Measurements from ENCODE around the gene HBE1.

HBE1 gene

DNA sequence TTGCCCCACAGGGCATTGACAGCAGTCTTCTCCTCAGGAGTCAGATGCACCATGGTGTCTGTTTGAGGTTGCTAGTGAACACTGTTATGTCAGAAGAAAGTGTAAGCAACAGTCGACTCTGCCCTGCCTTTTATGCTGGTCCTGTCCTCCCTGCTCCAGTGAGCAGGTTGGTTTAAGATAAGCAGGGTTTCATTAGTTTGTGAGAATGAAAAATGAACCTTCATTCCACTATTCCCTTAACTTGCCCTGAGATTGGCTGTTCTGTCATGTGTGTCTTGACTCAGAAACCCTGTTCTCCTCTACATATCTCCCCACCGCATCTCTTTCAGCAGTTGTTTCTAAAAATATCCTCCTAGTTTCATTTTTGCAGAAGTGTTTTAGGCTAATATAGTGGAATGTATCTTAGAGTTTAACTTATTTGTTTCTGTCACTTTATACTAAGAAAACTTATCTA lies 35.3 kb downstream of the HBE1 start, which contains the start of gene HBD:
Gene HBD (minus strand): TSS at position 103 of the 454 bp plus-strand sequence. CDS start 50 bp downstream, at position 53.
- DNase-seq: no peak

DNA sequence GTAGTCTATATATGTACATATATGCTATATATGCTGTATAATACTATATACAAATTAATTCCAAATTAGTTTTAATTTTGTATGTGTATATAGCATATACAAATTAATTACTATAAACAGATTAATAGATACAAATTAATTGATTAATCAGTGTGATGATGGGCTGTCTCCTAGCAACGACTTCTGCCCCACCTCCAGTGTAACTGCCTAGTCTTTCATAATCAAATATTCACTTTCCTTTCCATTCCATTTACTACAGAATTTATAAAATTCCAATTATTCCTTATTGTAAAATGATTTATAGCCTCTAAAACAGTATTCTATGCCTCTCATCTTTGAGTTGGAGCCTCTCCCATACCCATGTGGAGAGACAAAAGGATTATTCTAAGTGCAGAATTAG lies 36.4 kb downstream of the HBE1 start:
- DNase-seq: no peak

DNA sequence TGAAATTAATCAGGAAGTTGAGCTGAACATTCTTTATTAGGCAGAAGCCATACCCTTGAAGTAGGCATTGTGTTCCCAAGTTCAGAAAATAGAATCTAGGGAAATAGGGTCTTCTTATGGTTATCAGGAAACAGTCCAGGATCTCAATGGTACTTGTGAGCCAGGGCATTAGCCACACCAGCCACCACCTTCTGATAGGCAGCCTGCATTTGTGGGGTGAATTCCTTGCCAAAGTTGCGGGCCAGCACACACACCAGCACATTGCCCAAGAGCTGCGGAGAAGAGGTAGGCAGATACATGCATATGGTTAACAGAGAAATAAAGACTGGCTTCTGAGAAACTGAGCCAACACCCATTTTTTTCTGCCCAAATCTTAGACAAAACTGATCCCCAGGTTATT lies 36.9 kb downstream of the HBE1 start:
- no peak for DNase-seq

DNA sequence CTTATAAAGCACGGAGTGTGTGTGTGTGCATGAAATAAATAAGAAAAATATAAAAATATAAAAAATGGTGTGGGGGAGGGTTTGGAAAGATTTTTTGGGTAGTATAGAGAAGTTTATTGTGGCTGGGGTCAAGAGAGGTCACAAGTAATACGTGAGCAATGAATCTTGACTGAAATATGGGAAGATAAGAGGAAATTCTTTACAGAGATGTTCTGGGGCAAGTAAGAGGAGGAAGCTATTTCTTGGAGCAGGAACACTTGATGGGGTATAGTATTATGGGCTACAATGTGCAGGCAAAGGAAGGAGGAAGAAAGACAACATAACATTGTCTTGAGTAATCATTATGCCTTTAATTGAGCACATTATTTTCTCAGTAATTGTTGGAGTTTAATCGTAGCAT lies 37.6 kb downstream of the HBE1 start:
- no peak for DNase-seq

DNA sequence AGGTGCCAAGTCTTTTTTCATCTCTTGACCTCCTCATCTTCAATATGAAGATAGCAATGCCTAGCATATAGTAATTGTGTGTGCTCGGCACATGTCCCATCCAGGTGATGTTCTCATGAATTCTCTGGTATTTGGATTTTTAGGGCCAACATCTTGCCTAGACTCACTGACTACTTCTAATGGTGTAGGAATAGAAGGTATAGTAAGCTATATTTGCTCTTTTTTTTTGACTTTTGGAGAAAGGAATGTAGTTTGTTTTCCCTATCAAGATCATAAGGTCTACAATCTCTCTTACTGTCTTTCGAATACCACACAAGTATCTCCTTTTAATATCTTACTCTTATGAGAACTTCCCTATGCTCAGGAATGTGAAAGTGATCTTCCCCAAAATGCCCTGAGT lies 38.6 kb downstream of the HBE1 start:
- no peak for DNase-seq

DNA sequence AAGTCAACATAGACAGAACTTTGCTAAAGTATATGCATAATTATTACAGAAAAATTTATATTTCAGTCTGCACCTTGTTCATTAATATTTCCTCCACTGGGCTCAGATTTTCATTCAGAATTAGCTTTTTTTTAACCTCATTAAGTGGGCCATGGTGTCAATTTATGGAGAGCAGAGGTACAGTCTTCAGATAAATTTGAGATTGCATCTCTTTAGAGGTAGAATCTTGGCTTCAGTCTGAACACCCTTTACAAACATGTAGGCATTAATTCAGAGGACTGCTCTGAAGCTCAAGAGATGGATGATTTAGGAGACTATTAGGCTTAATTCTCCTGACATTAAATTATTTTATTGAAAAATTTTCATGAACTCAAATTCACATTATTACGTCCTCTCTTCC lies 39.5 kb downstream of the HBE1 start:
- DNase-seq: no peak

DNA sequence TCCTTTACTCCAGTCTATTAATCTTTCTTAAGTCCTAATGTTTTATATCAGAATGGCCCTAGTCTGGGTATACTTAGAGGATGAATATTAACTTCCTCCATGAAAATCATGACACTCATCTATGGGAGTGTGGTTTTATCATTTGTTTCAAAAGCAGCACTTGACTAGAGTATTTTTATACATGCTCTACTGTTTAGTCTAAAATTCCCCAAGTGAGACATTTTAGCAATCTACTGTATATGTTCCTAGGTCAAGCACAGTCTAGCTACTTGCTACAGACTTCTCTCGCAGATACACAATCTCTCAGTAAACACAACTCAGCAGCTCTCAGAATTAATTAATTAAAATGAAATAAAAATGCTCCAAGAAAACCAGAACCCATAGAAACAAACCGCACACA lies 39.9 kb downstream of the HBE1 start:
- DNase-seq: no peak

DNA sequence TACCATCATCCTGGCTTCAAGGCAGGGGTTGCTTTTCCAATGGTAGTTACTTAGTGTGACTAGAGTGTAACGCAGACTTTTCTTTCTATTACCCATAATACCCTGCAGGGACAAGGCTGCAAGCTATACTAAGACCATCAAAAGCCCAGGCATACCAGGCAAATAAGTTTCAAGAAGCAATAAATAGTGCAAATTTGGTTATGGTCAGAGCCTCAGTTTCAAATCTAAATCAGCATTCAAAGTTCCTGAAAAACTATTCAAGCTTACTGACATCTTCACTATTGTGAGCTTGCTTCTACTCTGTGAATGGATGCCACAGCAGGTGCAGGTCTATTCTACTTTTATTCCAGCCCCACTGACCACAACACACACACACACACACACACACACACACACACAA lies 40.4 kb downstream of the HBE1 start:
- DNase-seq: no peak

DNA sequence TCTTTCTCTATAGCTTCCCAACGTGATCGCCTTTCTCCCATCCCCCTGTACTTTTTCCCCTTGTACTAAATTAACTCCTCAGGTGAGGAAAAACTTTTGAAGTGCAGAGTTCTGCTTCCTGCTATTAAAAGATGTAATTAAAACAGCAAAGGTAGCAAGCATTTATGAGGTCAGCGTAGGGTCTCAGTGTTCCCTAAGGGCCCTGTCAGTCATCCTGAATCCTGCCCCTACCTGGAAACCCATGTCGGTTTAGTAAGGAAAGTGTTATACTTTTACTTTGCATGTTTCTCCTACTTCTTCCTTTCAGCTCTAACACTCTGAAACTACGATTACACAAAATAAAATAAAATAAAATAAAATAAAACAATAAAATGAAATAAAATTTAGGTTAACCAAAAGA lies 41.6 kb downstream of the HBE1 start:
- DNase-seq: no peak

DNA sequence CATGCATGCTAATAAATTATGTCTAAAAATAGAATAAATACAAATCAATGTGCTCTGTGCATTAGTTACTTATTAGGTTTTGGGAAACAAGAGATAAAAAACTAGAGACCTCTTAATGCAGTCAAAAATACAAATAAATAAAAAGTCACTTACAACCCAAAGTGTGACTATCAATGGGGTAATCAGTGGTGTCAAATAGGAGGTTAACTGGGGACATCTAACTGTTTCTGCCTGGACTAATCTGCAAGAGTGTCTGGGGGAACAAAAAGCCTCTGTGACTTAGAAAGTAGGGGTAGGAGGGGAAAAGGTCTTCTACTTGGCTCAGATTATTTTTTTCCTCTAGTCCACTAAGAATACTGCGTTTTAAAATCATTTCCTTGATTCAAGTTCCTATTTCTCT lies 42.1 kb downstream of the HBE1 start:
- DNase-seq: no peak

DNA sequence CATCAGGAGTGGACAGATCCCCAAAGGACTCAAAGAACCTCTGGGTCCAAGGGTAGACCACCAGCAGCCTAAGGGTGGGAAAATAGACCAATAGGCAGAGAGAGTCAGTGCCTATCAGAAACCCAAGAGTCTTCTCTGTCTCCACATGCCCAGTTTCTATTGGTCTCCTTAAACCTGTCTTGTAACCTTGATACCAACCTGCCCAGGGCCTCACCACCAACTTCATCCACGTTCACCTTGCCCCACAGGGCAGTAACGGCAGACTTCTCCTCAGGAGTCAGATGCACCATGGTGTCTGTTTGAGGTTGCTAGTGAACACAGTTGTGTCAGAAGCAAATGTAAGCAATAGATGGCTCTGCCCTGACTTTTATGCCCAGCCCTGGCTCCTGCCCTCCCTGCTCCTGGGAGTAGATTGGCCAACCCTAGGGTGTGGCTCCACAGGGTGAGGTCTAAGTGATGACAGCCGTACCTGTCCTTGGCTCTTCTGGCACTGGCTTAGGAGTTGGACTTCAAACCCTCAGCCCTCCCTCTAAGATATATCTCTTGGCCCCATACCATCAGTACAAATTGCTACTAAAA lies 42.9 kb downstream of the HBE1 start, which contains the start of gene HBB:
Gene HBB (minus strand): TSS at position 340 of the 579 bp plus-strand sequence. CDS start 50 bp downstream, at position 290.
- no peak for DNase-seq

DNA sequence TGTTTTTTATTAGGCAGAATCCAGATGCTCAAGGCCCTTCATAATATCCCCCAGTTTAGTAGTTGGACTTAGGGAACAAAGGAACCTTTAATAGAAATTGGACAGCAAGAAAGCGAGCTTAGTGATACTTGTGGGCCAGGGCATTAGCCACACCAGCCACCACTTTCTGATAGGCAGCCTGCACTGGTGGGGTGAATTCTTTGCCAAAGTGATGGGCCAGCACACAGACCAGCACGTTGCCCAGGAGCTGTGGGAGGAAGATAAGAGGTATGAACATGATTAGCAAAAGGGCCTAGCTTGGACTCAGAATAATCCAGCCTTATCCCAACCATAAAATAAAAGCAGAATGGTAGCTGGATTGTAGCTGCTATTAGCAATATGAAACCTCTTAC lies 44.3 kb downstream of the HBE1 start:
- DNase-seq: no peak

DNA sequence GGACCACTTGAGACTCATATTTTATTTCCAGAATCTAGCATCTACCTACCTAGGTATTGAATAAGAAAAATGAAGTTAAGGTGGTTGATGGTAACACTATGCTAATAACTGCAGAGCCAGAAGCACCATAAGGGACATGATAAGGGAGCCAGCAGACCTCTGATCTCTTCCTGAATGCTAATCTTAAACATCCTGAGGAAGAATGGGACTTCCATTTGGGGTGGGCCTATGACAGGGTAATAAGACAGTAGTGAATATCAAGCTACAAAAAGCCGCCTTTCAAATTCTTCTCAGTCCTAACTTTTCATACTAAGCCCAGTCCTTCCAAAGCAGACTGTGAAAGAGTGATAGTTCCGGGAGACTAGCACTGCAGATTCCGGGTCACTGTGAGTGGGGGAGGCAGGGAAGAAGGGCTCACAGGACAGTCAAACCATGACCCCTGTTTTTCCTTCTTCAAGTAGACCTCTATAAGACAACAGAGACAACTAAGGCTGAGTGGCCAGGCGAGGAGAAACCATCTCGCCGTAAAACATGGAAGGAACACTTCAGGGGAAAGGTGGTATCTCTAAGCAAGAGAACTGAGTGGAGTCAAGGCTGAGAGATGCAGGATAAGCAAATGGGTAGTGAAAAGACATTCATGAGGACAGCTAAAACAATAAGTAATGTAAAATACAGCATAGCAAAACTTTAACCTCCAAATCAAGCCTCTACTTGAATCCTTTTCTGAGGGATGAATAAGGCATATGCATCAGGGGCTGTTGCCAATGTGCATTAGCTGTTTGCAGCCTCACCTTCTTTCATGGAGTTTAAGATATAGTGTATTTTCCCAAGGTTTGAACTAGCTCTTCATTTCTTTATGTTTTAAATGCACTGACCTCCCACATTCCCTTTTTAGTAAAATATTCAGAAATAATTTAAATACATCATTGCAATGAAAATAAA lies 44.9 kb downstream of the HBE1 start:
- no peak for DNase-seq

DNA sequence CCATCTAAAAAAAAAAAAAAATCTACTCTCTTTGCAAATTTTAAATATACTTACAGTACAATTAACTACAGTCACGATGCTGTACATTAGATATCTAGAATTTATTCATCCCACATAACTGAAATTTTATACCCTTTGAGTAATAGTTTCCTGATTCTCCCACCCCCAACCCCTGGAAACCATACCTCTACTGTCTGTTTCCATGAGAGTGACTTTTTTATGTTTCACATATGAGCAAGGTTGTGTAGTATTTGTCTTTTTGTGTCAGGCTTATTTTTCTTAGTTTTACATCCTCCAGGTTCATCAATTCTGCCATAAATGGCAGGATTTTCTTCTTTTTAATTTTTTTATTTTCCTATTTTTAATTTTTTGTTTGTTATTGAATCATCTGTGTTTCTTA lies 46.1 kb downstream of the HBE1 start:
- no peak for DNase-seq

DNA sequence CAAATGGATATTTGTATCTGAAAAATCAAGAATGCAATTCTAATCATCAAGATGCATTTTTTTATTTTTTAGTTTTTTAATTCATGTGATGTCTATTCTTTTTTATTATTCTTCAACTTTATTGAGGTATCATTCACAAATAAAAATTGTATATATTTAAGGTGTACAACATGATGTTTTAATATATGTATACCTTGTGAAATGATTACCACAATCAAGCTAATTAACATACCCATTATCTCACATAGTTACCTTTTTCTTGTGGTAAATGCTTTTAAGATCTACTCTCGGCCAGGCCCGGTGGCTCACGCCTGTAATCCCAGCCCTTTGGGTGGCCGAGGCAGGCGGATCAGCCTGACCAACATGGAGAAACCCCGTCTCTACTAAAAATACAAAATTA lies 46.6 kb downstream of the HBE1 start:
- no peak for DNase-seq
